22Rv1 (cell line): ENCODE results near the gene DNM2.

Experiments
- CTCF ChIP-seq: fragments of 450-650 bp; IDR thresholded peaks from 2 replicates; pipeline ENCODE4 v1.5.1; 2017; ENCODE audit warnings: mild to moderate bottlenecking
- ZFX ChIP-seq: fragments of 450-650 bp; IDR thresholded peaks from 2 replicates; pipeline ENCODE4 v1.6.1; 2017; ENCODE audit warnings: antibody characterized with exemption, borderline replicate concordance

- TF ChIP-seq CTCF (no peak), ZFX (no peak)
Observed at GRCh38 chr19:10808937-10809649, 91.2 kb downstream of the DNM2 start.
